HG02759 (cell line): ENCODE results near the gene MRGPRX3.

Experiments
- ATAC-seq: cut with Tn5 transposase; IDR thresholded peaks from one replicate; pipeline ENCODE4 v1.9.1; 2021; ENCODE audit warnings: mild to moderate bottlenecking, moderate library complexity; ENCODE audit not compliant: unreplicated experiment

MRGPRX3 gene

DNA sequence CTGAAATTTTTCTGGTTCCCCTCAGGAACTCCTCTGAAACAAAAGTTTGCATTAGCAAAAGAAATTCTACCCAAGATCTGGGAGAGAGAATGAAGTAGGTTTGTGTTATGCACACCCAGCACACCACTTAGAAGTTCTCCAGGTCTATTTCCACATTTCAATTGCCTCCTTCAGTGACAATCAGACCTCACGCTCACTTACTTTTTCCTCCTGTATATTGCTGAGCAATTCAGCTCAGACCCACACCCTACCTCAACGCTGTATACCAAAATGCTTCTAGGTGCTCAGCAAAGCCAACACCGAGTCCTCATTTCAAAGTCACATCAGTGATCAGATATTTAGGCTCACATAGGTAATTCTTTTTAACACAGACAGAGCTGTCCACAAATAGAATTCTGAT, 19.2 kb downstream of the MRGPRX3 start:
- ATAC-seq, result no peak

DNA sequence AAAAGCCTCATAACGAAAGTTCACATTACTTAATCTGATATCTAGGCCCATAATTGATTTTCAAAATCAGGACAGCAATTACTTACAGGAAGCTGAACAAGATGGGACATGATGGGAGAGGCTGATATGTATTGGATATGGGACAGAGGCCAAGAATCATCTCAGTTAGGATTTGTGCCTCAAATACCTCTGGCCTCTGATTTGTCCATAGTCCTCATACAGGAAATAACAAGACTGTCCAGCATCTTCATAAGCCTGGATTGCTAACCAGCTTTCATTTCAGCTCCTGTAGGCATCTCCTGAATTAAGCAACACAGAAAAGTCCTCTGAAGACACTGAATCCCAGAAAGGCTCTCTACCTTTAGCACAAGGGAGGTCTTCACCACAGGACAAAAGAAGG, 36.0 kb downstream of the MRGPRX3 start:
- ATAC-seq, result no peak

GRCh38 chr11:18171377-18172000, 39.1 kb downstream of the MRGPRX3 start:
- no peak for ATAC-seq

DNA sequence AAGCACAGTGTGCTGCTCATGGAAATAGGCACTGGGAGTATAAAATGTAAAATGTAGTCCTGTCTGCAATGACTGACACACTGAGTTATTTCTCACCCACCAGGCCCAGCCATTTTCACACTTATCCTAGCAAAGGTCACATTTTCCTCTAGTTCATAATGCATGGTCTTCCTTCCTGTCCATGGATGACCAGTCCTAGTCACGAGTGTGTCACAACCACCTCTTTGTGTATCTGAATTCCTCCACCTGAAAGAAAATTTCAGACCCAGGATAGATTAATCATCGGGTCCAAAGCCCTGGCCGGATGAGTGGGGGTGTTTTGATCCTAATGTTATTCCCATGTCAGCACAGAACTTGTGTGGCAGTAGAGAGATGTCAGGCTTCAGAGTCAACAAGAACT, 40.3 kb downstream of the MRGPRX3 start, which contains the start of gene MRGPRX4:
Gene MRGPRX4, plus strand, starts transcription at position 172 of the 400 bp plus-strand sequence. CDS start 420 bp downstream, outside the sequence.
- no peak for ATAC-seq

- no peak for ATAC-seq
Observed at GRCh38 chr11:18173225-18173866, 41.0 kb downstream of the MRGPRX3 start.
